Liver (tissue), 9 donors: ENCODE data around the gene ZNF423. TPM values are rescaled to one million over a fixed set of nuclear protein-coding genes. Genes with fewer than 3 reads are reported as not detected.

Experiments used
- DNase-seq: peaks from one replicate; pipeline ENCODE4 v3.0.0-alpha.2; 2017; ENCODE audit warnings: low spot score
- H3K27ac ChIP-seq, 2 donors: one replicate each; pipeline ENCODE4 v1.7.0; 2013; ENCODE audit warnings: inconsistent platforms in 2 of 2, low read length in 2 of 2, control low read depth in 1 of 2, low read depth in 1 of 2, mild to moderate bottlenecking in 1 of 2
- H3K27me3 ChIP-seq, 4 donors: one replicate each; pipeline versions ENCODE4 v1.6.1 to v1.7.0; 2013; ENCODE audit warnings: low read length in 3 of 4, inconsistent platforms in 1 of 4, mild to moderate bottlenecking in 1 of 4, moderate library complexity in 1 of 4; ENCODE audit not compliant: control insufficient read depth in 4 of 4, insufficient read depth in 4 of 4
- H3K36me3 ChIP-seq, 4 donors: one replicate each; pipeline versions ENCODE4 v1.6.1 to v1.7.0; 2013; ENCODE audit warnings: low read length in 3 of 4, mild to moderate bottlenecking in 3 of 4, low read depth in 1 of 4, moderate library complexity in 1 of 4; ENCODE audit not compliant: control insufficient read depth in 4 of 4, insufficient read depth in 3 of 4
- H3K4me1 ChIP-seq, 4 donors: one replicate each; pipeline versions ENCODE4 v1.6.1 to v1.7.0; 2013; ENCODE audit warnings: low read length in 3 of 4, mild to moderate bottlenecking in 3 of 4, moderate library complexity in 1 of 4; ENCODE audit not compliant: control insufficient read depth in 4 of 4, insufficient read depth in 4 of 4
- H3K4me3 ChIP-seq, 3 donors: one replicate each; pipeline versions ENCODE4 v1.6.1 to v1.7.0; 2013; ENCODE audit warnings: low read length in 3 of 3, control low read depth in 1 of 3, low read depth in 1 of 3, mild to moderate bottlenecking in 1 of 3
- H3K9ac ChIP-seq, 2 donors: one replicate each; pipeline ENCODE4 v1.7.0; 2013; ENCODE audit warnings: low read length in 2 of 2, mild to moderate bottlenecking in 2 of 2, moderate library complexity in 2 of 2, control low read depth in 1 of 2, low read depth in 1 of 2
- H3K9me3 ChIP-seq, 4 donors: one replicate each; pipeline versions ENCODE4 v1.6.1 to v1.7.0; 2013; ENCODE audit warnings: low read length in 3 of 4; ENCODE audit not compliant: control insufficient read depth in 4 of 4
- EGR1 ChIP-seq, 2 donors: IDR thresholded peaks; 2 replicates each; pipeline ENCODE4 v1.6.1; 2016 to 2018; ENCODE audit warnings: antibody characterized with exemption in 2 of 2, low read depth in 2 of 2
- FOXA1 ChIP-seq: IDR thresholded peaks from 2 replicates; pipeline ENCODE4 v1.6.1; 2016; ENCODE audit warnings: antibody characterized with exemption
- FOXA2 ChIP-seq: IDR thresholded peaks from 2 replicates; pipeline ENCODE4 v1.6.1; 2016; ENCODE audit warnings: antibody characterized with exemption
- GABPA ChIP-seq, 2 donors: IDR thresholded peaks in 1 of 2; conservative IDR thresholded peaks in 1 of 2; 2 replicates each; pipeline ENCODE4 v1.6.1; 2016; ENCODE audit warnings: antibody characterized with exemption in 2 of 2, mild to moderate bottlenecking in 1 of 2, moderate library complexity in 1 of 2
- HNF4A ChIP-seq, 2 donors: conservative IDR thresholded peaks; 2 replicates each; pipeline ENCODE4 v1.6.1; 2016; ENCODE audit warnings: antibody characterized with exemption in 2 of 2, mild to moderate bottlenecking in 2 of 2
- HNF4G ChIP-seq: IDR thresholded peaks from 2 replicates; pipeline ENCODE4 v1.6.1; 2016; ENCODE audit warnings: antibody characterized with exemption
- JUND ChIP-seq, 2 donors: IDR thresholded peaks; 2 replicates each; pipeline ENCODE4 v1.6.1; 2016; ENCODE audit warnings: antibody characterized with exemption in 2 of 2
- NR2F2 ChIP-seq: IDR thresholded peaks from 2 replicates; pipeline ENCODE4 v1.6.1; 2016; ENCODE audit warnings: antibody characterized with exemption
- RAD21 ChIP-seq, 2 donors: IDR thresholded peaks; 2 replicates each; pipeline ENCODE4 v1.6.1; 2016; ENCODE audit warnings: antibody characterized with exemption in 2 of 2, mild to moderate bottlenecking in 2 of 2
- RXRA ChIP-seq, 2 donors: IDR thresholded peaks; 2 replicates each; pipeline ENCODE4 v1.6.1; 2017 to 2018; ENCODE audit warnings: antibody characterized with exemption in 2 of 2, mild to moderate bottlenecking in 1 of 2
- SP1 ChIP-seq: IDR thresholded peaks from 2 replicates; pipeline ENCODE4 v1.6.1; 2018; ENCODE audit warnings: antibody characterized with exemption, mild to moderate bottlenecking
- TAF1 ChIP-seq: conservative IDR thresholded peaks from 2 replicates; pipeline ENCODE4 v1.6.1; 2016; ENCODE audit warnings: antibody characterized with exemption, mild to moderate bottlenecking
- YY1 ChIP-seq: IDR thresholded peaks from 2 replicates; pipeline ENCODE4 v1.6.1; 2016; ENCODE audit warnings: antibody characterized with exemption, mild to moderate bottlenecking
- WGBS: extraction: QIAGEN DNeasy Blood & Tissue Kit; methylation state at CpG from one replicate; pipeline ENCODE4 v1.1.7; 2013; 5-methylcytosine and 5-hydroxymethylcytosine counted together
- polyA plus RNA-seq, 2 donors: library from polyadenylated mRNA; stranded (reverse) in 1 of 2; unstranded in 1 of 2; fragments of 200-250 nt in 1 of 2; fragments of >200 nt in 1 of 2; fragmentation: Nextera tagmentation in 1 of 2; extraction: Ambion mirVana in 1 of 2; gene quantifications; one replicate each; pipeline versions ENCODE4 v1.2.1 to v1.2.3, GENCODE V29; 2013 to 2015
- total RNA-seq, 2 donors: library from RNA; depleted of rRNA; stranded (reverse); fragments of >200 nt; gene quantifications; one replicate each; pipeline ENCODE4 v1.2.3, GENCODE V29; 2014
- TF ChIP-seq, protein P1 (sequence below): IDR thresholded peaks from 2 replicates; pipeline ENCODE4 v1.6.1; 2016; ENCODE audit warnings: antibody characterized with exemption
- TF ChIP-seq, protein P2 (sequence below): IDR thresholded peaks from 2 replicates; pipeline ENCODE4 v1.6.1; 2016; ENCODE audit warnings: antibody characterized with exemption
- TF ChIP-seq, protein P3 (sequence below): IDR thresholded peaks from 2 replicates; pipeline ENCODE4 v1.6.1; 2016; ENCODE audit warnings: antibody characterized with exemption, mild to moderate bottlenecking
- TF ChIP-seq, protein P4 (sequence below): fragments of 150-350 bp; IDR thresholded peaks from 2 replicates; pipeline ENCODE4 v1.5.1; 2017; ENCODE audit warnings: improper control_type of control experiment, low read depth, low read length; ENCODE audit not compliant: missing input control
- donor health status: healthy.
- donor health status: healthy.
- donor health status: healthy.
- donor health status: healthy.
- donor health status: healthy.

ZNF423 gene
- total and polyA plus RNA-seq, 4 donors, result 0.24 to 1.6 (median 0.39) TPM

DNA sequence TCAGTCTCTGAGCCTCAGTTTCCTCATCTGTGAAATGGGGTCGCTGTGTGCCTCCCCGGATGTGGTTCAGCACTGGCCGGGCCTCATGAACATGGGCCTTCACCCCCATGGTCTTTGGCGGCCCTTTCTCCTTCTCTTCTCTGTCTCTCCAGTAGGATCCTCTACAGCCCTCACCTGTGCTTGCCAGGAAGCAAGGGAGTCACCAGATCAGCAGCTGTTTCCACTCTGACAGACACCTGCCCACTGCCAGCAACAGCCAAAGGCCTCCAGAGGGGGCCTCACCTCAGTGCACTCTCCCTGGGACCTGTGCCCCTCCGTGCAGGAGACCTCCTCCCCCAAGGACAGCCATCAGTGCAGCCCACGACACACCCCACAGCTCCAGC lies 392.9 kb downstream of the ZNF423 start:
- no peaks in the 10 kb centered on the region for H3K27me3 ChIP-seq
- H3K27ac ChIP-seq, result no peak overlapping the region
- no peaks in the 10 kb centered on the region for H3K36me3 ChIP-seq
- no peaks in the 10 kb centered on the region for H3K4me1 ChIP-seq
- DNase-seq, result peak; percentile 25
- no peak overlapping the region for H3K9ac ChIP-seq
- 89% methylated on average over 6 of the region's 6 CpGs for WGBS
- no peak overlapping the region for H3K4me3 ChIP-seq
- TF ChIP-seq RAD21 (IDR thresholded peaks at IDR 0.05), result no peak
- TF ChIP-seq EGR1 (IDR thresholded peaks at IDR 0.05; ENCODE audit: low read depth in 2 of 2), result no peak
- TF ChIP-seq SP1, result no peak
- TF ChIP-seq, protein P1, sequence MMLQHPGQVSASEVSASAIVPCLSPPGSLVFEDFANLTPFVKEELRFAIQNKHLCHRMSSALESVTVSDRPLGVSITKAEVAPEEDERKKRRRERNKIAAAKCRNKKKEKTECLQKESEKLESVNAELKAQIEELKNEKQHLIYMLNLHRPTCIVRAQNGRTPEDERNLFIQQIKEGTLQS, result no peak
- no peak for TF ChIP-seq JUND (IDR thresholded peaks at IDR 0.05)
- TF ChIP-seq RXRA (IDR thresholded peaks at IDR 0.05), result no peak
- no peak for TF ChIP-seq FOXA2
- TF ChIP-seq GABPA (IDR thresholded peaks at IDR 0.05 in 1 of 2, conservative IDR thresholded peaks at IDR 0.05 in 1 of 2), result no peak
- no peaks in the 10 kb centered on the region for H3K9me3 ChIP-seq

DNA sequence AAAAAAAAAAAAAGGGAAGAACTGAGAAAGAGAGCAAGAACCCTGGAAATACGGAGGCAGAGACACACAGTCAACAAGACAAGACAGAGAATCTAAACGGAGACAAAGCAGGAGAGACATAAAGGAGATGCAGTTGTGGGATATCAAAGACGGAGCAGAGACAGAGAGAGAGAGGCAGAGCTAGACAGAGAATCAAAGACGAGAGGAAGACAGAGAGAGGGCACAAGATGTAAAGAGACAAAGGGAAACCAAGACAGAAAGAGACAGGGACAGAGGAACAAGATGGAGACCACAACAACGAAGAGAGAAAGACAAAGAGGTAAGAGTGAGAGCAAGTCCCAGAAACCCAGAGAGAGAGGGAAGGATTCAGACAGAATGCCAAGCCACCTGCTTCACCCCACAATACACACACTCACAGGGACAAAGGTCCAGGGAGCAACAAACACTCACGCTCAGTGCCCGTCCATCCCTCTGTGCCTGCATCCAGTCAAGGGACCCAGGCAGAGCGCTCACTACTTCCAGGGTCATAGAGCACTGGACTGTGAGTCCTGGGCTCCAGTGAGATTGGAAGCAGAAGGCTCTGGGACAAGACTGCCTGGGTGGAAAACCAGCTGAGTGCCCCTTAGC lies 393.4 kb downstream of the ZNF423 start:
- no peaks in the 10 kb centered on the region for H3K4me1 ChIP-seq
- no peak overlapping the region for H3K9ac ChIP-seq
- no peaks in the 10 kb centered on the region for H3K36me3 ChIP-seq
- 83% methylated on average over 8 of the region's 8 CpGs for WGBS
- no peaks in the 10 kb centered on the region for H3K27me3 ChIP-seq
- H3K9me3 ChIP-seq, result no peaks in the 10 kb centered on the region
- TF ChIP-seq NR2F2, result no peak
- no peak for TF ChIP-seq SP1
- TF ChIP-seq, protein P2, sequence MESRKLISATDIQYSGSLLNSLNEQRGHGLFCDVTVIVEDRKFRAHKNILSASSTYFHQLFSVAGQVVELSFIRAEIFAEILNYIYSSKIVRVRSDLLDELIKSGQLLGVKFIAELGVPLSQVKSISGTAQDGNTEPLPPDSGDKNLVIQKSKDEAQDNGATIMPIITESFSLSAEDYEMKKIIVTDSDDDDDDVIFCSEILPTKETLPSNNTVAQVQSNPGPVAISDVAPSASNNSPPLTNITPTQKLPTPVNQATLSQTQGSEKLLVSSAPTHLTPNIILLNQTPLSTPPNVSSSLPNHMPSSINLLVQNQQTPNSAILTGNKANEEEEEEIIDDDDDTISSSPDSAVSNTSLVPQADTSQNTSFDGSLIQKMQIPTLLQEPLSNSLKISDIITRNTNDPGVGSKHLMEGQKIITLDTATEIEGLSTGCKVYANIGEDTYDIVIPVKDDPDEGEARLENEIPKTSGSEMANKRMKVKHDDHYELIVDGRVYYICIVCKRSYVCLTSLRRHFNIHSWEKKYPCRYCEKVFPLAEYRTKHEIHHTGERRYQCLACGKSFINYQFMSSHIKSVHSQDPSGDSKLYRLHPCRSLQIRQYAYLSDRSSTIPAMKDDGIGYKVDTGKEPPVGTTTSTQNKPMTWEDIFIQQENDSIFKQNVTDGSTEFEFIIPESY, result no peak
- TF ChIP-seq EGR1 (IDR thresholded peaks at IDR 0.05; ENCODE audit: low read depth in 2 of 2), result no peak
- TF ChIP-seq, protein P3, sequence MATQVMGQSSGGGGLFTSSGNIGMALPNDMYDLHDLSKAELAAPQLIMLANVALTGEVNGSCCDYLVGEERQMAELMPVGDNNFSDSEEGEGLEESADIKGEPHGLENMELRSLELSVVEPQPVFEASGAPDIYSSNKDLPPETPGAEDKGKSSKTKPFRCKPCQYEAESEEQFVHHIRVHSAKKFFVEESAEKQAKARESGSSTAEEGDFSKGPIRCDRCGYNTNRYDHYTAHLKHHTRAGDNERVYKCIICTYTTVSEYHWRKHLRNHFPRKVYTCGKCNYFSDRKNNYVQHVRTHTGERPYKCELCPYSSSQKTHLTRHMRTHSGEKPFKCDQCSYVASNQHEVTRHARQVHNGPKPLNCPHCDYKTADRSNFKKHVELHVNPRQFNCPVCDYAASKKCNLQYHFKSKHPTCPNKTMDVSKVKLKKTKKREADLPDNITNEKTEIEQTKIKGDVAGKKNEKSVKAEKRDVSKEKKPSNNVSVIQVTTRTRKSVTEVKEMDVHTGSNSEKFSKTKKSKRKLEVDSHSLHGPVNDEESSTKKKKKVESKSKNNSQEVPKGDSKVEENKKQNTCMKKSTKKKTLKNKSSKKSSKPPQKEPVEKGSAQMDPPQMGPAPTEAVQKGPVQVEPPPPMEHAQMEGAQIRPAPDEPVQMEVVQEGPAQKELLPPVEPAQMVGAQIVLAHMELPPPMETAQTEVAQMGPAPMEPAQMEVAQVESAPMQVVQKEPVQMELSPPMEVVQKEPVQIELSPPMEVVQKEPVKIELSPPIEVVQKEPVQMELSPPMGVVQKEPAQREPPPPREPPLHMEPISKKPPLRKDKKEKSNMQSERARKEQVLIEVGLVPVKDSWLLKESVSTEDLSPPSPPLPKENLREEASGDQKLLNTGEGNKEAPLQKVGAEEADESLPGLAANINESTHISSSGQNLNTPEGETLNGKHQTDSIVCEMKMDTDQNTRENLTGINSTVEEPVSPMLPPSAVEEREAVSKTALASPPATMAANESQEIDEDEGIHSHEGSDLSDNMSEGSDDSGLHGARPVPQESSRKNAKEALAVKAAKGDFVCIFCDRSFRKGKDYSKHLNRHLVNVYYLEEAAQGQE, result no peak
- TF ChIP-seq FOXA1, result no peak
- TF ChIP-seq RAD21 (IDR thresholded peaks at IDR 0.05), result no peak
- no peak for TF ChIP-seq HNF4G
- no peak overlapping the region for H3K27ac ChIP-seq
- peak; percentile 20 for DNase-seq
- H3K4me3 ChIP-seq, result no peak overlapping the region

DNA sequence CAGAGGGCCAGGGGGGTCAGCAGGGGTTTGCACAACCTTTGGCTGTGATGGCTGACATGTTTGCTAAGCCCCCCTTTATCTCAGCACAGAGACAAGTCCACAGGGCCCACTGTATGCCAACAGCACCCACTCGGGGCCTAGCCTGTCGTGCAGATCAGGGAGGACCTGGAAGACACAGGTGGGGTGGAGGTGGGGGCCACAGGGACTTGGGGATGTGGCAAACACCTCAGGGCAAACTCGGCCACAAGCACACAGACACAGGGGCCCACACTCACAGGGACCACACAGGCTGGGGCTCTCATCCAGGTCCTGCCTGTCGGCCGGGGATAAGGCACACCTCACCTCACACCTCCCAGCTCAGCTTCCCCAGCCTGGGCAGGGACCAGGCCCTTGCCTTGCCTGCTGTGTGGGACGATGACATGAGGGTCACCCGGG lies 394.4 kb downstream of the ZNF423 start:
- Histone ChIP-seq H3K4me3 (no peak overlapping the region), H3K27me3 (no peaks in the 10 kb centered on the region), H3K36me3 (no peaks in the 10 kb centered on the region), H3K9ac (no peak overlapping the region), H3K9me3 (no peaks in the 10 kb centered on the region), H3K4me1 (no peaks in the 10 kb centered on the region), H3K27ac (no peak overlapping the region)
- WGBS, result 93% methylated on average over 7 of the region's 7 CpGs
- peak; percentile 30 for DNase-seq
- TF ChIP-seq HNF4A (conservative IDR thresholded peaks at IDR 0.05) (no peak), YY1 (no peak), HNF4G (no peak), RXRA (IDR thresholded peaks at IDR 0.05) (no peak), SP1 (no peak), TAF1 (no peak), RAD21 (IDR thresholded peaks at IDR 0.05) (no peak), GABPA (IDR thresholded peaks at IDR 0.05 in 1 of 2, conservative IDR thresholded peaks at IDR 0.05 in 1 of 2) (no peak), NR2F2 (no peak), FOXA1 (no peak), EGR1 (IDR thresholded peaks at IDR 0.05; ENCODE audit: low read depth in 2 of 2) (no peak)
- TF ChIP-seq, protein P4, sequence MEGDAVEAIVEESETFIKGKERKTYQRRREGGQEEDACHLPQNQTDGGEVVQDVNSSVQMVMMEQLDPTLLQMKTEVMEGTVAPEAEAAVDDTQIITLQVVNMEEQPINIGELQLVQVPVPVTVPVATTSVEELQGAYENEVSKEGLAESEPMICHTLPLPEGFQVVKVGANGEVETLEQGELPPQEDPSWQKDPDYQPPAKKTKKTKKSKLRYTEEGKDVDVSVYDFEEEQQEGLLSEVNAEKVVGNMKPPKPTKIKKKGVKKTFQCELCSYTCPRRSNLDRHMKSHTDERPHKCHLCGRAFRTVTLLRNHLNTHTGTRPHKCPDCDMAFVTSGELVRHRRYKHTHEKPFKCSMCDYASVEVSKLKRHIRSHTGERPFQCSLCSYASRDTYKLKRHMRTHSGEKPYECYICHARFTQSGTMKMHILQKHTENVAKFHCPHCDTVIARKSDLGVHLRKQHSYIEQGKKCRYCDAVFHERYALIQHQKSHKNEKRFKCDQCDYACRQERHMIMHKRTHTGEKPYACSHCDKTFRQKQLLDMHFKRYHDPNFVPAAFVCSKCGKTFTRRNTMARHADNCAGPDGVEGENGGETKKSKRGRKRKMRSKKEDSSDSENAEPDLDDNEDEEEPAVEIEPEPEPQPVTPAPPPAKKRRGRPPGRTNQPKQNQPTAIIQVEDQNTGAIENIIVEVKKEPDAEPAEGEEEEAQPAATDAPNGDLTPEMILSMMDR, result no peak
- TF ChIP-seq, protein P2, result no peak
- TF ChIP-seq, protein P1, result no peak
